ENCODE measurements around the gene HSD17B12. TPM values are rescaled to one million over a fixed set of nuclear protein-coding genes. Genes with fewer than 3 reads are reported as not detected.

HSD17B12 gene
- total RNA-seq, 1 experiment from 2014 or later: 96.9 TPM

DNA sequence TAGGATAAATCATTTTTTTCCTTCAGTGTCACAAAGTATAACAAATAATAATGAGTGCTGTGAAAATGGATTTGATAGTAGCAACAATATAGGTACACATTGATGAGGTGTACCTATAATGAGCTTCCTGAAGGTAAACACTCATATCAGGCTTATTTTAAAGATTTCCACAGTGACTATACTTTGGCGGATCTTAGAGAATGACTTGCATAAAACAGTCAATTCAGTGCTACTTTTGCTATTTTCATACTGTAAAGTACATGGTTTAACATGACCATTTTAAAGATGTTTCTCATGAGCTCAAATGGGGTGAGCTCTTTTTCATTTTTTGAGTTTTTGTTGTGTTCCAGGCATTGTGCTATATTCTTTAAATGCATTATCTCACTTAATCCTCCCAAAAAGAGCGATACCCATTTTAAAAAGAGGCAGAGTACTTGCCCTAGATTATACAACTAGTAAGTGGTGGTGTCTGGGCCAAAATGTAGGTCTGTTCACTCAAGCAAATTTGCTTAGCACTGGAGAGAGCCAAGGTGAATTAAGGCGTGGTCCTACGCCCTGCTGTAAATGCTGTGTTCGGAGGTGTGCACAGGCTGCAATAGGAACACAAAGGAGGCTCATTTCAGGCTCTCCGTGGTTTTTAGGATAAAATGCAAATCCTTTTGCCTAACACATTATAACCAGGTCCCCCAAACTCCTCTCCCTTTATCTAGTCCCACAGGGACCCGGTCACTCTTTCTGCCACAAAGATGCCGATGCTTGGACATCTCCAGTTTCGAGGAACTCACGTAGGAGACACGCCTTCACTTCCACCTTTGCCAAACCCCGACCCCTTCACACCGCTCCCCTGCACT lies 199.5 kb downstream of the HSD17B12 start:
- no peaks in the 10 kb centered on the region; the same call in 1 of the 2 replicates for H3K27me3 ChIP-seq (replicated peaks)
- H3K9me3 ChIP-seq (replicated peaks): no peaks in the 10 kb centered on the region
- peak overlapping the region; percentile 58 for H3K4me3 ChIP-seq
- H3K4me1 ChIP-seq (replicated peaks): peaks cover 13% of the 10 kb centered on the region
- no peak for DNase-seq (ENCODE audit: low read depth in 1 of 2, low spot score in 2 of 2)
- no peak overlapping the region for H3K27ac ChIP-seq
- H3K36me3 ChIP-seq: peaks cover 25% of the 10 kb centered on the region

GRCh38 chr11:43880640-43881159 lies 200.2 kb downstream of the HSD17B12 start, which contains the start of gene ALKBH3:
TSS of gene ALKBH3 (plus strand) at chr11:43880831. CDS start at chr11:43882653, 1,822 bp downstream.
- H3K36me3 ChIP-seq: peaks cover 32% of the 10 kb centered on the region
- H3K4me3 ChIP-seq: peak within 1 kb of the TSS; percentile 58
- DNase-seq (ENCODE audit: low read depth in 1 of 2, low spot score in 2 of 2): peak; percentile 92 to 96
- no peaks in the 10 kb centered on the region for H3K9me3 ChIP-seq (replicated peaks)
- H3K27ac ChIP-seq: 0 out of 2 replicates have a peak within 1 kb of the TSS, but pooled peaks have one; percentile 1
- H3K4me1 ChIP-seq (replicated peaks): peaks cover 13% of the 10 kb centered on the region
- H3K27me3 ChIP-seq (replicated peaks): no peaks in the 10 kb centered on the region

DNA sequence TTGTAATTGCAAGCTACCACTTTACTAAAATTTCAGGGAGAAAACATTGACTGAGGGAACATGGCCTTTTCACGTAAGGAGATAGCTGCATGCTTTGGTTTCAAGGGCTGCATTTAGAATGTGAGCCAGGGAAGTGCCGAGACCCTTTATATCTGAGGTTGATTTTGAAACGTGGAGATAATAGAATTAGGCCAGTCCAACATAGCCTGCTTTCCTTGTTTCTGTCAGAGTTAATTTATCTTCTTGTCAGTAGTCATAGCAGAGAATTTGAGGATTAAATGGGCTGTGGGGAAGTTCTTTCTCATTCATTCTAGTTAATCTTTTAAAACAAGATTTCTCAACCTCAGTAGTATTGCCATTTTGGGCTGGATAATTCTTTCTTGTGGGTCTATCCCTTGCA lies 212.3 kb downstream of the HSD17B12 start:
- Histone ChIP-seq H3K36me3 (peaks cover 91% of the 10 kb centered on the region), H3K27me3 (replicated peaks) (no peaks in the 10 kb centered on the region), H3K4me1 (replicated peaks) (no peaks in the 10 kb centered on the region; the same call in 1 of the 2 replicates), H3K9me3 (replicated peaks) (no peaks in the 10 kb centered on the region), H3K27ac (no peak overlapping the region), H3K4me3 (no peak overlapping the region)
- DNase-seq (ENCODE audit: low read depth in 1 of 2, low spot score in 2 of 2): no peak

GRCh38 chr11:43894546-43894945 lies 214.0 kb downstream of the HSD17B12 start:
- Histone ChIP-seq H3K27me3 (replicated peaks) (no peaks in the 10 kb centered on the region), H3K36me3 (peaks cover 96% of the 10 kb centered on the region), H3K4me3 (no peak overlapping the region), H3K4me1 (replicated peaks) (no peaks in the 10 kb centered on the region), H3K9me3 (replicated peaks) (no peaks in the 10 kb centered on the region), H3K27ac (no peak overlapping the region)
- no peak for DNase-seq (ENCODE audit: low read depth in 1 of 2, low spot score in 2 of 2)

- DNase-seq (ENCODE audit: low read depth in 1 of 2, low spot score in 2 of 2): no peak
- peaks cover 93% of the 10 kb centered on the region for H3K36me3 ChIP-seq
Observed at GRCh38 chr11:43895601-43896000, 215.1 kb downstream of the HSD17B12 start.

GRCh38 chr11:43898574-43898973 lies 218.0 kb downstream of the HSD17B12 start:
- Histone ChIP-seq H3K9me3 (replicated peaks) (no peaks in the 10 kb centered on the region), H3K27ac (no peak overlapping the region), H3K4me3 (no peak overlapping the region), H3K27me3 (replicated peaks) (no peaks in the 10 kb centered on the region), H3K4me1 (replicated peaks) (no peaks in the 10 kb centered on the region), H3K36me3 (peaks cover 93% of the 10 kb centered on the region)
- DNase-seq (ENCODE audit: low read depth in 1 of 2, low spot score in 2 of 2): no peak

More at GRCh38 chr11:43895601-43896000, 215.1 kb downstream of the HSD17B12 start:
- H3K4me1 ChIP-seq (replicated peaks): no peaks in the 10 kb centered on the region
- H3K27ac ChIP-seq: no peak overlapping the region
- no peaks in the 10 kb centered on the region for H3K27me3 ChIP-seq (replicated peaks)
- no peaks in the 10 kb centered on the region for H3K9me3 ChIP-seq (replicated peaks)
- no peak overlapping the region for H3K4me3 ChIP-seq

DNA sequence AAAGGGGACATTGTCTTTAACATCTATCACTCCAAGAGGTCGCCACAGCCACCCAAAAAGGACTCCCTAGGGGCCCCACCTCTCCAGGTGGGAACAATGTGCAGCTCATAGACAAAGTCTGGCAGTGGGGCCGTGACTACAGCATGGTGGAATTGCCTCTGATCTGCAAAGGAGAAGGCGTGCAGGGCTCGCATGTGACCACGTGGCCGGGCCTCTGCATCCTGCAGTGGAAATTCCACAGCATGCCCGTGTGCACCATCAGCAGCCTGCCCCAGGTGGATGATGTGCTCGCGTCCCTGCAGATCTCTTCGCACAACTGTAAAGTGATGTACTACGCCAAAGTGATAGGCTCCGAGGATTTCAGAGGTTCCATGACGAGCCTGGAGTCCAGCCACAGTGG lies 218.6 kb downstream of the HSD17B12 start:
- no peaks in the 10 kb centered on the region for H3K27me3 ChIP-seq (replicated peaks)

DNA sequence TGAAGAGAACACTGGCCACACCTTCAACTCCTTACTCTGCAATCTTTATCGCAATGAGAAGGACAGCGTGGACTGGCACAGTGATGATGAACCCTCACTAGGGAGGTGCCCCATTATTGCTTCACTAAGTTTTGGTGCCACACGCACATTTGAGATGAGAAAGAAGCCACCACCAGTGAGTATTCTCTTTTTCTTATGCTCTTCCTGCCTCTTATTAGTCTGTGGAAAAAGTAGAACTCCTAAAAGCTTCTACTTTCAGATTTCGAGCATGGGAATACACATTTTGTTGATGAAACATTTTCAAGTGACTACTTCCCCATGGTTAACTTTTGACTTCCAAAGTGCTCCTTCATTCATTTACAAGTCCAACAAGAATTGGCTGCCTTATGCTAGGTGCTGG lies 221.0 kb downstream of the HSD17B12 start:
- Histone ChIP-seq H3K9me3 (replicated peaks) (no peaks in the 10 kb centered on the region), H3K27ac (no peak overlapping the region), H3K4me1 (replicated peaks) (no peaks in the 10 kb centered on the region), H3K27me3 (replicated peaks) (no peaks in the 10 kb centered on the region), H3K4me3 (no peak overlapping the region), H3K36me3 (peaks cover 89% of the 10 kb centered on the region)
- DNase-seq (ENCODE audit: low read depth in 1 of 2, low spot score in 2 of 2): no peak

More for the DNA sequence above, 218.6 kb downstream of the HSD17B12 start:
- no peaks in the 10 kb centered on the region for H3K4me1 ChIP-seq (replicated peaks)
- H3K4me3 ChIP-seq: no peak overlapping the region
- H3K27ac ChIP-seq: no peak overlapping the region
- peaks cover 93% of the 10 kb centered on the region for H3K36me3 ChIP-seq
- no peak for DNase-seq (ENCODE audit: low read depth in 1 of 2, low spot score in 2 of 2)
- no peaks in the 10 kb centered on the region for H3K9me3 ChIP-seq (replicated peaks)

- H3K27me3 ChIP-seq (replicated peaks): no peaks in the 10 kb centered on the region
- no peak overlapping the region for H3K27ac ChIP-seq
- no peak overlapping the region for H3K4me3 ChIP-seq
- H3K9me3 ChIP-seq (replicated peaks): no peaks in the 10 kb centered on the region
- no peaks in the 10 kb centered on the region for H3K4me1 ChIP-seq (replicated peaks)
- DNase-seq (ENCODE audit: low read depth in 1 of 2, low spot score in 2 of 2): no peak
- H3K36me3 ChIP-seq: peaks cover 89% of the 10 kb centered on the region
Observed at GRCh38 chr11:43903078-43903477, 222.5 kb downstream of the HSD17B12 start.

DNA sequence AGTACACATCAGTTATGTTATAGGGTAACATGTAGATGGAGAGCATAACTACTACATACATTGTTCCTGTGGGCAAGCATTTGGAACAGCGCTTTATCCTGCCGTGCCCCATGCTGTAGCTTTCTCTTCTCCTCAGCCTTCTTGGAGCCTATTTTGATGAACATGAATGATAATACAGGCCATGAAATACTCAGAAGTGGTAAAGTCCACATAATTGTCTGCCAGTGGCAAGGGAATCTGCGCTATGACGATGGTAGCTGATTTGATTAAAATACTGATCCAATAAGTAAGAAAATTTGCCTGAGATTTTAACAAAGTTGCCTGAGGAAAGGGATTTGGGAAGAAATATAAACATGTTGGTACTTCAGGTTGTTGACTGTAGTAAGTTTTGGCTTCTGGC lies 223.4 kb downstream of the HSD17B12 start:
- H3K4me3 ChIP-seq: no peak overlapping the region
- no peaks in the 10 kb centered on the region for H3K4me1 ChIP-seq (replicated peaks)
- no peaks in the 10 kb centered on the region for H3K27me3 ChIP-seq (replicated peaks)
- no peak overlapping the region for H3K27ac ChIP-seq
- DNase-seq (ENCODE audit: low read depth in 1 of 2, low spot score in 2 of 2): no peak
- peaks cover 88% of the 10 kb centered on the region for H3K36me3 ChIP-seq
- no peaks in the 10 kb centered on the region for H3K9me3 ChIP-seq (replicated peaks)

DNA sequence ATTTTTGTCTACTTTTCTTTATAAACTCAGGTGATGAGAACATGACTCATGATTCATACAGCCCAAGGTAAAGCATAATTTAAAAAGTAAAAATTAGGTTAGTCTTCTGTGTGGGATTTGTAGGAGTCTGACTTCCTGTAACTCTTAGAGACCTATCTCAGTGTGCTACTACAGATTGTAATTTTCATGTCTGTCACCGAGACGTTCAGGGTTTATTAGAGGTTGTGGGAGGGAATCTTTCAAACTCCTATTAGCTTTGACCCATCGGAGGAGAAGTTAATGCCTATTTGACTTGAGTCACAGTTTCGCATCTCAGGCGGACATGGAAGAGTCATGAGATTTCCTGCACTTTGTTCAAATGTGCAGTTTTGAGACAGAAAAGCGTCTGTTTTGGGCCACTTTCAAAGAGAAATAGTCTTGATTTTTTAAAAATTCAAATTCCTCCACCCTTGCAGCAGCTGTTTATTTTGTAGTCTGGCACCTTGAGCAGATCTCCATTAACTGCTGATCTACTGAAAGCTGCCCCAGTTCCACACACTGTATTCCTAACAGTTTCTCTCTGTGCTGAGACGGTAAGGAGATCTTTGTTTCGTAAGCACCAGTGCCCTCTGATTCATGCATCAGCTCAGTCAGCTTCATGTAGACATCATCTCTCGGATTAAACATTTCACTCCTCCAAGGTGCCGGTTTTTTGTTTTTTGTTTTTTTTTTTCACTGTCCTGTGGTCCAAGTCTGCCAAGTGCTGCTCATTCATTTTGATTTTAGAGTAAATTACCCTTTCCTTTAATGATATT lies 224.4 kb downstream of the HSD17B12 start:
- Histone ChIP-seq H3K4me1 (replicated peaks) (no peaks in the 10 kb centered on the region), H3K36me3 (peaks cover 88% of the 10 kb centered on the region), H3K9me3 (replicated peaks) (no peaks in the 10 kb centered on the region), H3K27me3 (replicated peaks) (no peaks in the 10 kb centered on the region), H3K27ac (no peak overlapping the region), H3K4me3 (no peak overlapping the region)
- DNase-seq (ENCODE audit: low read depth in 1 of 2, low spot score in 2 of 2): no peak

GRCh38 chr11:43905813-43906241 lies 225.3 kb downstream of the HSD17B12 start:
- Histone ChIP-seq H3K27me3 (replicated peaks) (no peaks in the 10 kb centered on the region), H3K4me3 (no peak overlapping the region), H3K4me1 (replicated peaks) (no peaks in the 10 kb centered on the region), H3K36me3 (peaks cover 89% of the 10 kb centered on the region), H3K27ac (no peak overlapping the region), H3K9me3 (replicated peaks) (no peaks in the 10 kb centered on the region)
- DNase-seq (ENCODE audit: low read depth in 1 of 2, low spot score in 2 of 2): no peak
